HG02623 (cell line): ENCODE data around the gene LMBRD2.

Experiments used
- ATAC-seq: cut with Tn5 transposase; IDR thresholded peaks from one replicate; pipeline ENCODE4 v1.9.1; 2021; ENCODE audit warnings: moderate library complexity; ENCODE audit not compliant: unreplicated experiment

Gene LMBRD2

GRCh38 chr5:36055984-36056383 is 95.7 kb downstream of the LMBRD2 start:
- no peak for ATAC-seq

GRCh38 chr5:36054647-36055046 is 97.0 kb downstream of the LMBRD2 start:
- ATAC-seq = no peak

GRCh38 chr5:36052538-36052937 is 99.1 kb downstream of the LMBRD2 start:
- no peak for ATAC-seq

- no peak for ATAC-seq
These were observed 101.7 kb downstream of the LMBRD2 start for GRCh38 chr5:36049949-36050348.
